Amygdala (tissue), 56 donors: ENCODE data around the gene KLF17.

Experiments
- DNase-seq, 56 donors: peaks; one replicate each; lab custom pipeline; 2025; lab: John Stamatoyannopoulos, UW

Gene KLF17, protein sequence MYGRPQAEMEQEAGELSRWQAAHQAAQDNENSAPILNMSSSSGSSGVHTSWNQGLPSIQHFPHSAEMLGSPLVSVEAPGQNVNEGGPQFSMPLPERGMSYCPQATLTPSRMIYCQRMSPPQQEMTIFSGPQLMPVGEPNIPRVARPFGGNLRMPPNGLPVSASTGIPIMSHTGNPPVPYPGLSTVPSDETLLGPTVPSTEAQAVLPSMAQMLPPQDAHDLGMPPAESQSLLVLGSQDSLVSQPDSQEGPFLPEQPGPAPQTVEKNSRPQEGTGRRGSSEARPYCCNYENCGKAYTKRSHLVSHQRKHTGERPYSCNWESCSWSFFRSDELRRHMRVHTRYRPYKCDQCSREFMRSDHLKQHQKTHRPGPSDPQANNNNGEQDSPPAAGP

DNA sequence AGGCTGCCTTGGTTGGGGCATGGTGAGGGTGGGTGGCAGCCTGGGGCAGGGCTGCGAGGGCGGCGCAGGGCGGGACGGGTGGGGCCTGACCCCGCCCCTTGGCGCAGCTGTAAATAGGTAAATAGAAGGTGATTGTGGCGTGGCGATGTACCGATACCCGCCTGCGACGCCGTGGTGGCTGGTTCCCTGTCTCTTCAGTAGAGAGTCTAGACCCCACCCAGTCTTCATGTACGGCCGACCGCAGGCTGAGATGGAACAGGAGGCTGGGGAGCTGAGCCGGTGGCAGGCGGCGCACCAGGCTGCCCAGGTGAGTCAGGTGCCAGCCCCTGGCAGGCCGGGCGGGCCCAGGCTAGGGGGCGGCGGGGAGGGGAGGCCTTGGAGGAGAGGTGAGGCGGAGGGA lies at the start of gene KLF17:
TSS of gene KLF17 (plus strand) at position 140 of the 400 bp plus-strand sequence. CDS start at position 227, 87 bp downstream.
- no peak for DNase-seq

DNA sequence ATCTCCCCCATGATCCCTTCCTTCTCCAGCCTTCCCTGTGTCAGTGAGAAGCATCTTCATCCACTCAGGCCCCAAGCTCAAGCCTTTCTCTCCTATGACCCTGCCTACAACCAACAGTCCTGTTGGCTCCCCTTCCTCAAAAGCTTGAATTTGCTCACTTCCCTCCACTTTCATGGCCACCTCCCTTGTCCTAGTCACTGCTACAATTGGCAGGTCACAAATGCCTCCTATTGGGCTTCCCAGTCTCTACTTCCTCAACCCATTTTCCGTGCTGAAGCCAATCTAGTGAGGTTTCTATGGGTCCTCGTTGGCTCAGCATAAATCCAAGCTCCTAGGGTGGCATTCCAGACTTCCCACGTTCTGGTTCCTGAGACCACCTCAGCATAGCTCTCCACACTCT lies 47.2 kb upstream of the KLF17 start:
- no peak for DNase-seq

DNA sequence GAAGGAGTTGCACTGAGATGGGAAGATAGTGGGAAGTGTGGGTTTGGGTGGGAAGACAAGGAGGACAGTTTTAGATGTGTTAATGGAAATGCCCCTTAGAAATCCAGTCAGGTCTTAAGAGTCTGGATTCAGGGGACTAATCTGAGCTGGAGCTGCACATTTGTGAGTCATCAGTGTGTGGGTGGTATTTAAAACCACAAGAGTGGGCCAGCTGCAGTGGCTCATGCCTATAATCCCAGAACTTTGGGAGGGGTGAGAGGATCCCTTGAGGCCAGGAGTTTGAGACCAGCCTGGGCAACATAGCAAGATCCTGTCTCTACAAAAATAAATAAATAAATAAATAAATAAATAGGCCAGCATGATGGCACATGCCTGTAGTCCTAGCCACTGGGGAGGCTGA lies 46.4 kb upstream of the KLF17 start:
- DNase-seq = peak in 5 of 56 donors; percentile 13 to 52 (median 24)

DNA sequence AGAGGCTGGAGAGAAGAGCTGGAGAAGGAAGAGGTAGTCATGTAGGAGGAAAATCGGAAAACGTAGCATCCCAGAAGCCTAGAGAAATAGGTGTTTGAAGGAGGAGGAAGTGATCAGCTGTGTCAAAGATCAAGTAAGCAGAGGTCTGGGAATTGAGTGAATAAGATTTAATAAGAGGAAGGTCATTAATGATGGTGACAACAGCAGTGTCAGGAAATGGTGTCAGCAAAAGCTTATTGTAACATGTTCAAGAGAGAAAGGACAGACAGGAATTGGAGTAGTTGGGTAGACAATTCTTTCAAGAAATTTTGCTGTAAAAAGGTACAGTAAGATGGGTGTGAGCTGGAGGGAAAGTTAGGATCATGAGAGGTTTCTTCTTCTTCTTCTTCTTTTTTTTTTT lies 45.8 kb upstream of the KLF17 start:
- DNase-seq = no peak

DNA sequence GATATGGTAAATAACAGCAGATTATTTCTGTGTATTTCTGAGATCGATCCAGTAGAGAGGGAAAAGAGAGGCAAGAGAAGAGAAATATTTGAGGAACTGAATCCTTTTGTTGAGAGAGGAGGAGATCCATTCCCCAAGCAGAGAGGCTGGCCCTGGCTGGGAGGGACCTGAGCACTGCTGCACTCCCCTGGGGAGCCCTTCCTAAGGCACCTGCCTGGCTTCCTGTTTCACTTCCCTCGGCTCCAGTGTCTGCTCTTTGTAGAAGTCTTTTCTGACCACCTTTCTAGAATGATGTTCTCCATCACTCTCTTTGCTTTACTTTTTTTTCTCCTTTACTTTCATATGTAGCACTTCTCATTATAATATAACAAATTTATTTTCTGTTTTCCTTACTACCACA lies 45.1 kb upstream of the KLF17 start:
- DNase-seq = no peak

DNA sequence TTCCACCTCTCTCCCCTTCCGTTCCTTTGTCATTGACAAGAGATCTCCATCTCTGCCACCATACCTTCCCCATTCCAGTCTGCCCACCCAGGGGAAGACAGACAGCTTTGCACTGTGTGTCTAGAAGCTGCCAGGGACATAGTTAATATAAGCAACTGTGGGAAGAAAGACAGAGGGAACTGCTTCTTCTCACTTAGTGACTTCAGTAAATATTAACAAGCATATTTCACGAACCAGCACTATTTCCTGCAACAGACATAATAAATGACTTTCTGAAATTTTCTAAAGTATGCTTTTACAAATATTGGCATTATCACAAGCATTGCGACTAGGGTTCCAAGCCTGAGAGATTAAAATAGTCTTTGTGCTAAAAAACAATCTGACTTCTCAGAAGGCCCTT lies 44.2 kb upstream of the KLF17 start:
- no peak for DNase-seq

DNA sequence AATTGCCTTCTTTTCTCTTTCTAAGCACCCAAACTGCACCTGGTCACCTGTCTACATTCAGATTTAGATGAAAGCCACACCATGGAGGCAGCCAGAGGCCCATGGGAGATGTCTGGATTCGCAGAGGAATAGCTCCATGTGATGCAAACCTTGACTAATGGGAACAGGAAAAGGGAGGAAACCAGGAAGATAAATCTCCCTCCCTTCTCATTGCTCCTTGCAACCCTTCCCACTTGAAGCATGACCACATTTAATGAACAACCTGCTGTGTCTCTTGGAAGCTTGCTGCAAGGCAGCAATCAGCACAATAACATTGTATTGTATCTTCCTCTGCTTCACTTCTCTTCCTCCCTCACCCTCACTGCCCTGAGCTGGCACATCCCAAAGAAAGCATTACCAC lies 42.6 kb upstream of the KLF17 start:
- DNase-seq = no peak

DNA sequence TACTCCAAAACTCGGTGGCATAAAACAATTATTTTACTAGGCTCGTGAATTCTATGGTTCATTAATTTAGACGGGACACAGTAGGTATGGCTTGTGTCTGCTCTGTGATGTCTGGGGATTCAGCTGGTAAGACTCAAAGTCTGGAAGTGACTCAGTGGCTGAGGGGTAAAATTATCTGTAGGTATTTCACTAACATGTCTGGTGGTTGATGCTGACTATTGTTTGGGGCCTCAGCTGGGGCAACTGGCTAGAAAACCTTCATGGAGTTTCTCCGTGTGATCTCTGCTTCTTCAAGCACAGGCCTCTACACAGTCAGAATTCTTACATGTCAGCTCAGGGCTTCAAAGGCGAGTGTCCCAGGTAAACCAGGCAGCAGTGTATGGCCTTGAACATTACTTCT lies 41.2 kb upstream of the KLF17 start:
- DNase-seq = no peak

DNA sequence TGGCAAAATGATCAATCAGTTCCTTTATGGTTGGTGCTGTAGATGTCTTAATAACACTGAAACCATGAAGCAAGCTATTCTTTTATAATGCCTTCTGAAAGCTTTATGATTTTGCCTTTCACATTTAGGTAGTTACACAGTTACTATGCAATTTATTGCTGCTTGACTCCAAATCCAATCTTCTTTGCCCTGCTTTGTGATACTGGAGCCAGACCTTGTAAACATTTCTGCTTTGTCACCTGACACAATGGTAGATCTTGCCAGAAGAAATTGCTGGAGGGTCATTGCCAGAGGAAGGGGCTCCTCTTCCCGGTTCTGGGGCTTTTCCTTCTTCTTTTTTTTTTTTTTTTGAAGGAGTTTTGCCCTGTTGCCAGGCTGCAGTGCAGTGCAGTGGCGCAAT lies 40.5 kb upstream of the KLF17 start:
- no peak for DNase-seq

DNA sequence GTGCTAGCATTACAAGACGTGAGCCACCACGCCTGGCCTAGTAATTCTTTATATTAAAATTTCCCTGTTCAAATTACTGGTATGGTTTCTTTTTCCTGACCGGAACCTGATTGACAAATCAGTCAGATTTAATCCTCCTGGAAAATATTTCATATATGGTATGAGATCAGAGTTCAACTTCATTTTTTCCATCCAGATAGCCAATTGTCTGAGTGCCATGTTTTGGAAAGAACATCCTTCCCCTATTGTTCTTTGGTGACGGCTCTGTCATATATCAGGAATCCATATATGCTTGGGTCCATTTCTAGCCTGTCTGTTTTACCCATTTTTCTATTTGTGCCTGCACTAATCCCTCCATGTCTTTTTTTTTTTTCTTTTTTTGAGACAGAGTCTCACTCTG lies 39.1 kb upstream of the KLF17 start:
- no peak for DNase-seq

DNA sequence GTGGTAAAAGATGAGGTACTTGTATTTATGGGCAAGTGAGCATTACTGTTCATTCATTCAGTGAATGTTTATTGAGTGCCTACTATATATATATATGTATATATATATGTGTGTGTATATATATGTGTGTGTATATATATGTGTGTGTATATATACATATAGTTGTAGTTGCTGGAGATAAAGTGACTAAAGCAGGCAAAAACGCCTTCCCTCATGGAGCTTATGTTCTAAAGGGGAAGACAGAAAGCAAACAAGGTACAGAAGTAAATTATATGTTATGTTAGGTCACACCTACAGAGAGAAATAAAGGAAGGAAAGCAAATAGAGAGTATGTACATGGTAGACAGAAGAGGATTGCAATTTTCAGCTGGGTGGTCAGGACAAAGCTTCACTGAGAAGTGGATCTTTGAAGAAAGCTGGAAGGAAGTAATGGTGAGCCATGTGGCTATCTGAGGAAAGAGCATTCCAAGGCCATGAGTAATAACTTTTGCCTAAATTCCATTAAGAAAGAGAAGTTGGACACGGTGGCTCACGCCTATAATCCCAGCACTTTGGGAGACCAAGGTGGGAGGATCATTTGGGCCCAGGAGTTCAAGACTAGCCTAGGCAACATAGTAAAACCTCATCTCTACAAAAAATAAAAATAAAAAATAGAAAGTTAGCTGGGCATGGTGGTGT lies 33.5 kb upstream of the KLF17 start:
- DNase-seq = no peak

DNA sequence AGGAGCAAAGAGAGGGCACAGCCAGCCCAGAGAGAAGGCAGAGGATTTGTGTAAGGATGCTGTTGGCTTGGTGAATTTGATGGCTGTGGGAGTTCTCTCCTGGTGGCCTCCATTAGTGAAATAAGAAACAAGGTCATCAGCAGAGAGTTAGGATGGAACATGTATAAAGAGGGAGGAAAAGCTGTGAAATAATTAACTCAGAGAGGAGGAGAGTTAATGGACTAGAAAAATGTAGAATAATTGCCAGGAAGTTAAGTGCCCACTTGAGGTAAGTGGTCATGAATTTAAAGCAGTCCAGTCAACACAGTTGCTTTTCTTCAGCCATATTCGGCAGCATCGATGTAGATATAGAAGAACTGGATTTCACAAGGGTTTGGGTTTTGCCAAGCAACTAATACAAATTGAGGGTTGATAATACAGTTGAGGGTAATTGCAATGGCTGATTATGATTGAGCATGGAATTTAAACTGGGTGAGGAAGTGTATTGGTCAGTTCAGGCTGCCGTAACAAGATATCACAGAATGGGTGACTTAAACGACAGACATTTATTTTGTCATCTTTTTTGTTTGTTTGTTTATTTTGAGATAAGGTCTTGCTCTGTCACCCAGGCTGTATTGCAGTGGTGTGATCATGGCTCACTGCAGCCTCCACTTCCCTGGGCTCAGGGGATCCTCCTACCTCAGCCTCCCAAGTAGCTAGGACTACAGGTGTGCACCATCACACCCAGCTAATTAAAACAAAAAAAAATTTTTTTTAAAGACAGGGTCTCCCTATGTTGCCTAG lies 31.7 kb upstream of the KLF17 start:
- no peak for DNase-seq

DNA sequence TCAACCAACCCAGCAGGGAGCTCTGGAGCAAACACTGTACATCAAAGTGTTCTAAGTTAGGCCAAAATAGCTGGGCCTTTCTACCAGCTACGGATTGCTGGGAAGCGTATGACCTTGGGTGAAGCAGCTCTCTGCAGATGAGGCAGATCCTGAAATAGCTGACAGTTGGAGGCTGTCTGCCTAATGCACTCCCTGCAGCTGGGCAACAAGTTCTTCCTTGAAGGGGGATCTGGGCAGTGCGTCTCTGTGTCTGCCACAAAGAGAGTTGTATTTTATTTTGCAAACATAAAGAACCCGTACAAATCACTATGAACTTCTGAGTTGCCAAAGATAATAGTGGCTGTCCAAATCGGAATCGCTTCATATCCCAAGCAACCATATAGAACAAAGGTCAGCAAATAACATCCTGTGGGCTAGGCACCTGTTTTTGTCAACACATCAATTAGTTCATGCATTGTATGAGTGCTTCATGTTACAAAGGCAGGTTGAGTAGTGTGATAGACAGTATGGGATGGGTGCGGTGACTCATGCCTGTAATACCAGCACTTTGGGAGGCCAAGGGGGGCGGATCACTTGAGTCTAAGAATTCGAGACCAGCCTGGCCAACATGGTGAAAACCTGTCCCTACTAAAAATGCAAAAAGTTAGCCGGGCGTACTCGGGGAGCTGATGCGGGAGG lies 29.1 kb upstream of the KLF17 start:
- DNase-seq = no peak

DNA sequence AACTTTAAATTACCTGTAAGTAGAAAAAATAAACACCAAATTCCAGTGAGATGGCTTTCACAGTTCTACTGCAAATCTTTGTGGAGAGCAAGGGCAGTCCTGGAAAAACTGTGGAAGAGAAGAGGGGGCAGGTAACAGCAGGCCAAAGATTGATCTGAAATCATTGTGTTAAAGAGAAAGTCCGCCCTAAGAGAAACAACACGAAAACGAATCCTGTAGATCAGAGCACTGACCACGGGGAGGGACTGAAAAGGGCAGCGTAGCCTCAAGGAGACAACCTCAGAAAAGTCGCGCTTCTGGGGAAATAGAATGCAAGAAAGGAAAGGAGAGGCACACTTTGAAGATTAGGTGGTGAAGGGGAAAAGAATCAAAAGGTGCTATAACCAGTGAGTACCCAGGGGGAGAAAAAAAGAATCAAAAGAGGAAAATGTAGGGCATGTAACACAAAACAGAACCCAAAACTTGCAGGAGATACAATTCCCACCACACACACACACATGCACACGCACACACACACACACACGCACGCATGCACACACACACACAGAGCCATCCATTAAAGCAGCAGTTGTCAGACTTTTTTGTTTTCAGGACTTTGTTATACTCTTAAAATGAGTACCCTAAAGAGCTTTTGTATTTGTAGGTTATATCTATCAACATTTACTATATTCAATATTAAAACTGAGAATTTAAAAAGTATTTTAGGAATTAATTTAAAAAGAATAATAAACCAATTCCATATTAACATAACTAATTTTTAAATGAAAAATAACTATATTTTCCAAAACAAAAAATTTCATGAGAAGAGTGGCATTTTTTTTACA lies 28.0 kb upstream of the KLF17 start:
- DNase-seq = no peak

DNA sequence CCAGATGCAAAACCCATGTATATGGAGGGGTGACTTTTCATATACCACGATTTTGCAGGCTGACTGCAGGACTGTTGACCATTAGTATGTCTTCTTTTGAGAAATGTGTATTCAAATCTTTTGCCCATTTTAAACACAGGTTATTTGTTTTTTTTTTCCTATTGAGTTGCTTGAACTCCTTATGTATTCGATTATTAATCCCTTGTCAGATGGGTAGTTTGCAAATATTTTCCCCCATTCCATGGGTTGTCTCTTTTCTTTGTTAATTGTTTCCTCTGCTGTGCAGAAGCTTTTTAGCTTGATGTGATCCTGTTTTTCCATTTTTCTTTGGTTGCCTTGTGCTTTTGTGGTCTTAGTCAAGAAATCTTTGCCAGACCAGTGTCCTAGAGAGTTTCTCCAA lies 24.6 kb upstream of the KLF17 start:
- no peak for DNase-seq

DNA sequence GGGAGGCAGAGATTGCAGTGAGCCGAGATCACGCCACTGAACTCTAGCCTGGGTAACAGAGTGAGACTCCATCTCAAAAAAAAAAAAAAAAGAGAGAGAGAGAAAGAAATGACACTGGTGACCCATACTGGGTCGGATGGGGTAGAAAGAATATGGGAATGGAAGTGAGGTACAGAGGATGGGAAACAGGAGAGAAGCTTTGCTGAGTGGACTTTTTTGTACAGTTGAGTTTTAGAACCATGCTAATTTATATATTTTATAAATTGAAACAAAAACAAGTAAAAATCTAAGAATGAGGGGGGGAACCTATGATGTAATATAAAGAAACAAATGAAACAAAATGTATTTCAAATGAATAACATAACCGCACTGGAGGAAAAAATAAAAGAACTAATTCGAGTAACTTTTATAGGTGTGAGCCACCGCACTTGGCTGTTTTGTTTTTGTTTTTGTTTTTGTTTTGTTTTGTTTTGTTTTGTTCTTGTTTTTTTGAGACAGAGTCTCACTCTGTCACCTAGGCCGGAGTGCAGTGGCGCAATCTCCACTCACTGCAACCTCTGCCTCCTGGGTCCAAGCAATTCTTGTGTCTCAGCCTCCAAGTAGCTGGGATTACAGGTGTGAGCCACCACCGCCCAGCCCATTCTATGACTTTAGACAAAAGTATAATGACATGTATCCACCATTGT lies 18.3 kb upstream of the KLF17 start:
- DNase-seq = no peak

DNA sequence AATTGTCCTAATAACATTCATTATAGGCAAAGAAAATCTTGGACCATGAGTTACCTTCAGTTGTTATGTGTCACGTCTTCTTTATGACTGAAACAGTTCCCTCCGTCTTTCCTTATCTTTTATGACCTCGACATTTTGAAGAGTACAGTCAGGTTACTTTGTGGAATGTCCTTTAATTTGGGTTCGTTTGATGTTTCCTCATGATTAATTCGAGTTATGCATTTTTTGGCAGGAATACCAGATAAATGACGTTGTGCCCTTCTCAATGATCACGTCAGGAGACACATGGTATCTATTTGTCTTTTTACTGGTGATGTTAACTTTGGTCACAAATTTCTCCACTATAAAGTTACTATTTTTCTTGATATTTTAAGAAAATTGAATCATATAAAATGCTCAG lies 17.3 kb upstream of the KLF17 start:
- DNase-seq = no peak

DNA sequence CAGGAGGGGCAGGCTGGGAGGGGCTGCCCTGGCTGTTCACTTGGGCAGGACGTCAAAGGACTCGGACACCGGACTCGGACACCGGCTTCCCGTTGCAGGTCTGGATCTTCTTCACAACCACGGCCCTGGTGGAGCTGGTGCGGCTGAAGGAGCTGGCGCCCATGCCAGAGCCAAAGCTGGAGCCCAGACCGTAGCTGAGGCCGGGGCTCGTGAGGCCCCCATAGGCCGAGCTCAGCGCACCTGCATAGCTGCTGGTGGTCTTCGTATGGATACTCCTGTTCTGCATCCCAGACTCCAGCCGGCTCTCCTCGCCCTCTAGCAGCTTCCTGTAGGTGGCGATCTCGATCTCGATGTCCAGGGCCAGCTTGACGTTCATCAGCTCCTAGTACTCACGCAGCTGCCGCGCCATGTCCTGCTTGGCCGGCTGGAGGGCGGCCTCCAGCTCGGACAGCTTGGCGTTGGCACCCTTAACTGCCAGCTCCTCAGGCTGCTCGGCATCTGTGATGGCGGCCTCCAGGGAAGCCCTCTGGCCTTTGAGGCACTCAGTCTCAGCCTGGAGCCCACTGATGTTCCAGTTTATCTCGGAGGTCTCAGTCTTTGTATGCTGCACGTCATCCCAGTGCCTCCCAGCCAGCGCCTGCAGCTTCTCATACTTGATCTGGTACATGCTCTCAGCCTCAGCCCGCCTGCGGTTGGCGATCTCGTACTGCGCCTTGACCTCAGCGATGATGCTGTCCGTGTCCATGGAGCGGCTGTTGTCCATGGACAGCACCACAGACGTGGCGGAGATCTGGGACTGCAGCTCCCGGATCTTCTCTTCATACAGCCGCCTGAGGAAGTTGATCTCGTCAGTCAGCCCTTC lies 15.1 kb upstream of the KLF17 start:
- DNase-seq = no peak
